Adrenal gland (tissue), 12 donors: ENCODE results near the gene SLC32A1. TPM values are rescaled to one million over a fixed set of nuclear protein-coding genes. Genes with fewer than 3 reads are reported as not detected.

ENCODE experiments used
- DNase-seq, 7 donors: peaks; one replicate each; pipeline ENCODE4 v3.0.0-alpha.2; 2019 to 2020
- H3K27ac ChIP-seq, 5 donors: fragments of 200-600 bp; sonication (generic) in 4 of 5; 1 replicate in 3 of 5; 2 replicates in 2 of 5; pipeline versions ENCODE4 v1.5.1 to v1.8.0; 2016 to 2020; ENCODE audit warnings: mild to moderate bottlenecking in 1 of 5
- H3K27me3 ChIP-seq: fragments of 200-600 bp; 2 replicates; pipeline ENCODE4 v1.8.0; 2021
- H3K36me3 ChIP-seq, 2 donors: fragments of 200-600 bp; replicated peaks in 1 of 2; 1 replicate in 1 of 2; 2 replicates in 1 of 2; pipeline versions ENCODE4 v1.5.1 to v1.8.0; 2018 to 2022
- H3K4me1 ChIP-seq, 2 donors: fragments of 200-600 bp; replicated peaks in 1 of 2; 1 replicate in 1 of 2; 2 replicates in 1 of 2; pipeline versions ENCODE4 v1.5.1 to v1.8.0; 2018 to 2021
- H3K4me3 ChIP-seq, 4 donors: fragments of 200-600 bp; sonication (generic) in 3 of 4; one replicate each; pipeline ENCODE4 v1.5.1; 2016 to 2018
- H3K9me3 ChIP-seq, 3 donors: fragments of 200-600 bp; sonication (generic) in 1 of 3; replicated peaks in 1 of 3; 1 replicate in 2 of 3; 2 replicates in 1 of 3; pipeline versions ENCODE4 v1.5.1 to v1.8.0; 2016 to 2021
- CTCF ChIP-seq, 6 experiments: fragments of 450-650 bp in 4 of 6; fragments of 200-600 bp in 2 of 6; sonication (generic) in 1 of 6; IDR thresholded peaks; 1 replicate in 5 of 6; 2 replicates in 1 of 6; pipeline versions ENCODE4 v1.5.1 to v1.8.0; 2016 to 2021; ENCODE audit warnings: antibody characterized with exemption in 6 of 6, mild to moderate bottlenecking in 2 of 6, moderate library complexity in 1 of 6
- POLR2A ChIP-seq, 2 donors: fragments of 450-650 bp; IDR thresholded peaks; one replicate each; pipeline ENCODE4 v1.6.1; 2017; ENCODE audit warnings: antibody characterized with exemption in 2 of 2, mild to moderate bottlenecking in 2 of 2, moderate library complexity in 1 of 2
- WGBS, 4 donors: extraction: QIAGEN DNeasy Blood & Tissue Kit in 2 of 4; methylation state at CpG; one replicate each; pipeline versions ENCODE4 v1.1.5 to v1.1.7; 2013 to 2017; 5-methylcytosine and 5-hydroxymethylcytosine counted together
- intact Hi-C, 2 donors: fragments of 100-400 bp; cut with DNase I; formaldehyde crosslinking; loops; one replicate each; pipeline versions ENCODE4 v1.14.1 to v1.15.0; 2022 to 2023
- polyA plus RNA-seq, 3 donors: library from polyadenylated mRNA; stranded (reverse); fragments of 200-250 nt in 2 of 3; fragments of 350-450 nt in 1 of 3; fragmentation: Illumina TruSeq in 1 of 3; extraction: RNeasy Lipid Tissue Mini Kit (QIAGEN cat#74804) in 1 of 3; gene quantifications; one replicate each; pipeline ENCODE4 v1.2.3, GENCODE V29; 2013 to 2014
- total RNA-seq, 9 donors: library from RNA; depleted of rRNA in 4 of 9; stranded (reverse); fragments of >200 nt in 4 of 9; fragments of 120-200 nt in 1 of 9; fragmentation: NEBNext Ultra II Directional in 1 of 9; extraction: Animal tissue kit (Norgen Biotek cat#: 25700) in 1 of 9; gene quantifications; one replicate each; pipeline versions ENCODE4 v1.1.0 to v1.2.4, GENCODE V29; 2013 to 2023
- donor health status: healthy with polysubstance abuse.
- donor health status: Bipolar disorder and iron deficiency.
- donor health status: DM: yes; HTN: yes; CAD: no.
- donor health status: DM: no; HTN: no; CAD: no.
- donor health status: DM: no; HTN: no; CAD: no.
- donor health status: DM: yes; HTN: yes; CAD: no.

The SLC32A1 gene
- total and polyA plus RNA-seq, 12 donors = 0.24 TPM; not detected in 11

- DNase-seq = no peak
- H3K36me3 ChIP-seq = no peaks in the 10 kb centered on the region
- no peaks in the 10 kb centered on the region for H3K9me3 ChIP-seq
- WGBS, 4 donors = 0 to 9% (median 6%) methylated on average over 6 to 7 of the region's 7 CpGs
- no peaks in the 10 kb centered on the region for H3K4me1 ChIP-seq
- intact Hi-C loops = no loop called here
- TF ChIP-seq POLR2A (IDR thresholded peaks at IDR 0.05) (no peak), CTCF (IDR thresholded peaks at IDR 0.05) (no peak)
- peaks cover 73% of the 10 kb centered on the region for H3K27me3 ChIP-seq
- H3K27ac ChIP-seq = no peak overlapping the region
- H3K4me3 ChIP-seq = no peak overlapping the region
Observed at GRCh38 chr20:38722683-38723016, 1.6 kb upstream of the SLC32A1 start.

- no peak for TF ChIP-seq CTCF (IDR thresholded peaks at IDR 0.05)
- no peak for TF ChIP-seq POLR2A (IDR thresholded peaks at IDR 0.05)
- Histone ChIP-seq H3K27me3 (peaks cover 79% of the 10 kb centered on the region), H3K36me3 (no peaks in the 10 kb centered on the region), H3K4me1 (no peaks in the 10 kb centered on the region), H3K27ac (no peak overlapping the region), H3K9me3 (no peaks in the 10 kb centered on the region), H3K4me3 (no peak overlapping the region)
- no peak for DNase-seq
- WGBS, 4 donors = 1 to 4% (median 2%) methylated on average over 30 to 56 of the region's 56 CpGs
- intact Hi-C loops = no loop called here
Observed at GRCh38 chr20:38723017-38723847, 1.1 kb upstream of the SLC32A1 start.

GRCh38 chr20:38724626-38725147 is 401 bp downstream of the SLC32A1 start:
- no peak for DNase-seq
- Histone ChIP-seq H3K4me3 (no peak overlapping the region), H3K27me3 (peaks cover 93% of the 10 kb centered on the region), H3K9me3 (no peaks in the 10 kb centered on the region), H3K4me1 (no peaks in the 10 kb centered on the region), H3K36me3 (no peaks in the 10 kb centered on the region), H3K27ac (no peak overlapping the region)
- WGBS, 4 donors = 3 to 4% (median 3%) methylated on average over 12 to 46 of the region's 46 CpGs
- TF ChIP-seq POLR2A (IDR thresholded peaks at IDR 0.05) = no peak
- TF ChIP-seq CTCF (IDR thresholded peaks at IDR 0.05) = no peak
- intact Hi-C loops = no loop called here

- whole genome bisulfite sequencing, 4 donors = 2 to 7% (median 5%) methylated on average over 28 to 35 of the region's 35 CpGs
- TF ChIP-seq POLR2A (IDR thresholded peaks at IDR 0.05) (no peak), CTCF (IDR thresholded peaks at IDR 0.05) (no peak)
- no peak overlapping the region for H3K27ac ChIP-seq
- intact Hi-C loops = no loop called here
- peaks cover 96% of the 10 kb centered on the region for H3K27me3 ChIP-seq
- H3K4me1 ChIP-seq = no peaks in the 10 kb centered on the region
- no peak overlapping the region for H3K4me3 ChIP-seq
- H3K36me3 ChIP-seq = no peaks in the 10 kb centered on the region
- H3K9me3 ChIP-seq = no peaks in the 10 kb centered on the region
- DNase-seq = no peak
Observed at GRCh38 chr20:38725148-38725901, 1.0 kb downstream of the SLC32A1 start.
